Neural progenitor cell (in vitro differentiated cells): ENCODE measurements around the gene DQX1.

Source experiments
- EZH2 ChIP-seq: fragments of 200-600 bp; sonication (generic); IDR thresholded peaks from 2 replicates; pipeline ENCODE4 v1.6.1; 2017; ENCODE audit warnings: antibody characterized with exemption, mild to moderate bottlenecking, moderate library complexity
- EZH2phosphoT487 ChIP-seq: fragments of 200-600 bp; sonication (generic); IDR thresholded peaks from 2 replicates; pipeline ENCODE4 v1.6.1; 2017; ENCODE audit warnings: antibody characterized with exemption
- TF ChIP-seq, protein P1 (sequence below): fragments of 200-600 bp; sonication (generic); IDR thresholded peaks from 2 replicates; pipeline ENCODE4 v1.5.1; 2017; ENCODE audit warnings: antibody characterized with exemption, mild to moderate bottlenecking

DNA sequence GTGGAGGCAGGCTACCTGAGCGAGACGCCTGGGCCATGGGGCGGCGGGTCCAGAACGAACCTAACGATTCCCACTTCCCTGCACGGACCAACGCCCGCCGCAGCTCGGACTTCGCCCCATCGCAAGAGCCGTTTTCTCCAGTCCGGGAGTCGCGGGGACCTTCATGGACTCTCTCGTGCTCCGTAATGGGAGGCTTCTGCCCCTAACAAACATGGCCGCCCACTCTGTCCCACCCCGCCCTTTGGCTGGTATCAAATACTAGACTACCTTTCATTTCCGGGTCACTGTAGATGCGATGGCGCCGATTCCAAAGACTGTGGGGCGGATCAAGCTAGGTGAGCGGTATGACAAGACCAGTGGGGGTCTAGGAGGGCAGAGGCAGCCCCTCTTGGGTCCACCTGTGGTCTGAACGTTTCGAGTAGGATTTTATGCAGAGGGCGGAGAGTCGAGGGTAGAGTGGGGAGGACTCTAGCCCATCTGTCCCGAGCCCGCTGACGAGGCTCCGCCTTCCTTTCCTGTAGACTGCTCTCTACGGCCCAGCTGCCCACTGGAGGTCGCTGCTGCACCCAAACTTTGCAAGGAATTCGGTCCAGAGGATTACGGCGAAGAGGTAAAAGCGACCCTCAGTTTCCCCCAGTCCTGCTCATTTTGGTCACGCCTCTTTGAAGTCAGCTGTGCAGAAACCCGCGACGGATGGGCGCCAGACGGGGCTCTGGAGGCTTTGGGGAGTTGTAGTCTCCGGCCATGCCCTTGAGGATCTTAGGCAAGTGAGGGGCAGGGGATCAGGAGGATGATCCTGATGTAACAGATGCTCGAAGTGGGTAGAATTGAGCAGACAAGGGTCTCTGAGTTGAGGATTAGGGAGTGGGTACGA is 43.0 kb downstream of the DQX1 start, which contains the start of the genes CCDC142 and TTC31:
- TF ChIP-seq, protein P1, sequence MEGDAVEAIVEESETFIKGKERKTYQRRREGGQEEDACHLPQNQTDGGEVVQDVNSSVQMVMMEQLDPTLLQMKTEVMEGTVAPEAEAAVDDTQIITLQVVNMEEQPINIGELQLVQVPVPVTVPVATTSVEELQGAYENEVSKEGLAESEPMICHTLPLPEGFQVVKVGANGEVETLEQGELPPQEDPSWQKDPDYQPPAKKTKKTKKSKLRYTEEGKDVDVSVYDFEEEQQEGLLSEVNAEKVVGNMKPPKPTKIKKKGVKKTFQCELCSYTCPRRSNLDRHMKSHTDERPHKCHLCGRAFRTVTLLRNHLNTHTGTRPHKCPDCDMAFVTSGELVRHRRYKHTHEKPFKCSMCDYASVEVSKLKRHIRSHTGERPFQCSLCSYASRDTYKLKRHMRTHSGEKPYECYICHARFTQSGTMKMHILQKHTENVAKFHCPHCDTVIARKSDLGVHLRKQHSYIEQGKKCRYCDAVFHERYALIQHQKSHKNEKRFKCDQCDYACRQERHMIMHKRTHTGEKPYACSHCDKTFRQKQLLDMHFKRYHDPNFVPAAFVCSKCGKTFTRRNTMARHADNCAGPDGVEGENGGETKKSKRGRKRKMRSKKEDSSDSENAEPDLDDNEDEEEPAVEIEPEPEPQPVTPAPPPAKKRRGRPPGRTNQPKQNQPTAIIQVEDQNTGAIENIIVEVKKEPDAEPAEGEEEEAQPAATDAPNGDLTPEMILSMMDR: peak; percentile 93
- TF ChIP-seq EZH2: no peak
- TF ChIP-seq EZH2phosphoT487: no peak
